Measurements from ENCODE around the gene PREP.

PREP gene

GRCh38 chr6:105363100-105363754 lies 39.7 kb downstream of the PREP start:
- Histone ChIP-seq H3K9me3 (ENCODE audit: insufficient read depth, low read length) (no peaks in the 10 kb centered on the region), H4K20me1 (ENCODE audit: low read depth, low read length) (no peaks in the 10 kb centered on the region), H3K27me3 (ENCODE audit: low read length) (no peaks in the 10 kb centered on the region), H3K9ac (ENCODE audit: low read length) (no peak overlapping the region), H3K36me3 (ENCODE audit: low read length) (no peaks in the 10 kb centered on the region; the same call in 1 of the 2 replicates), H3K9me2 (replicated peaks; ENCODE audit: insufficient read depth, low read length) (no peaks in the 10 kb centered on the region), H2AFZ (ENCODE audit: low read depth, low read length, severe bottlenecking) (no peak overlapping the region), H3K79me2 (ENCODE audit: insufficient read depth, low read length) (no peaks in the 10 kb centered on the region), H3K27ac (ENCODE audit: low read depth, low read length) (no peak overlapping the region), H3F3A (ENCODE audit: insufficient read depth) (no peaks in the 10 kb centered on the region), H3K4me3 (ENCODE audit: insufficient read depth, low read length, poor library complexity, severe bottlenecking) (no peak overlapping the region), H3K4me2 (ENCODE audit: low read depth, low read length, poor library complexity, severe bottlenecking) (no peak overlapping the region)
- TF ChIP-seq CTCF (IDR thresholded peaks at IDR 0.05; ENCODE audit: insufficient read depth, low read length, poor library complexity, severe bottlenecking) = no peak
- TF ChIP-seq EZH2phosphoT487 (conservative IDR thresholded peaks at IDR 0.05; ENCODE audit: low read length) = no peak

- TF ChIP-seq CTCF (IDR thresholded peaks at IDR 0.05; ENCODE audit: insufficient read depth, low read length, poor library complexity, severe bottlenecking) = no peak
- TF ChIP-seq EZH2phosphoT487 (conservative IDR thresholded peaks at IDR 0.05; ENCODE audit: low read length) = no peak
- Histone ChIP-seq H3K79me2 (ENCODE audit: insufficient read depth, low read length) (no peaks in the 10 kb centered on the region), H3K9me3 (ENCODE audit: insufficient read depth, low read length) (no peaks in the 10 kb centered on the region), H3K27ac (ENCODE audit: low read depth, low read length) (no peak overlapping the region), H3K27me3 (ENCODE audit: low read length) (no peaks in the 10 kb centered on the region), H3F3A (ENCODE audit: insufficient read depth) (no peaks in the 10 kb centered on the region), H3K4me2 (ENCODE audit: low read depth, low read length, poor library complexity, severe bottlenecking) (no peak overlapping the region), H2AFZ (ENCODE audit: low read depth, low read length, severe bottlenecking) (no peak overlapping the region), H3K9me2 (replicated peaks; ENCODE audit: insufficient read depth, low read length) (no peaks in the 10 kb centered on the region), H4K20me1 (ENCODE audit: low read depth, low read length) (no peaks in the 10 kb centered on the region), H3K4me3 (ENCODE audit: insufficient read depth, low read length, poor library complexity, severe bottlenecking) (no peak overlapping the region), H3K9ac (ENCODE audit: low read length) (no peak overlapping the region), H3K36me3 (ENCODE audit: low read length) (no peaks in the 10 kb centered on the region; the same call in 1 of the 2 replicates)
Observed at GRCh38 chr6:105359419-105360370, 43.2 kb downstream of the PREP start.

- Histone ChIP-seq H3K27me3 (ENCODE audit: low read length) (no peaks in the 10 kb centered on the region), H3K4me2 (ENCODE audit: low read depth, low read length, poor library complexity, severe bottlenecking) (no peak overlapping the region), H3K36me3 (ENCODE audit: low read length) (peaks cover 3% of the 10 kb centered on the region), H2AFZ (ENCODE audit: low read depth, low read length, severe bottlenecking) (no peak overlapping the region), H3K27ac (ENCODE audit: low read depth, low read length) (no peak overlapping the region), H3K79me2 (ENCODE audit: insufficient read depth, low read length) (no peaks in the 10 kb centered on the region), H3K4me3 (ENCODE audit: insufficient read depth, low read length, poor library complexity, severe bottlenecking) (no peak overlapping the region), H3F3A (ENCODE audit: insufficient read depth) (no peaks in the 10 kb centered on the region), H3K9me2 (replicated peaks; ENCODE audit: insufficient read depth, low read length) (no peaks in the 10 kb centered on the region), H3K9me3 (ENCODE audit: insufficient read depth, low read length) (no peaks in the 10 kb centered on the region), H4K20me1 (ENCODE audit: low read depth, low read length) (no peaks in the 10 kb centered on the region), H3K9ac (ENCODE audit: low read length) (no peak overlapping the region)
- TF ChIP-seq CTCF (IDR thresholded peaks at IDR 0.05; ENCODE audit: insufficient read depth, low read length, poor library complexity, severe bottlenecking) (no peak), EZH2phosphoT487 (conservative IDR thresholded peaks at IDR 0.05; ENCODE audit: low read length) (no peak)
Observed at GRCh38 chr6:105357165-105357564, 45.7 kb downstream of the PREP start.
